GM03348 (cell line): Measurements from ENCODE around the gene CLDN9.
A peak's percentile ranks its signal among the peaks of the same experiment; 100 is the strongest.

Experiments
- DNase-seq: peaks from one replicate; pipeline ENCODE4 v3.0.0; 2012; ENCODE audit warnings: low spot score

The CLDN9 gene

GRCh38 chr16:2974319-2975056, 38.2 kb upstream of the CLDN9 start:
- DNase-seq = no peak

- DNase-seq = no peak
These were observed 37.4 kb upstream of the CLDN9 start for GRCh38 chr16:2975161-2975795.

- DNase-seq = no peak
These were observed 36.5 kb upstream of the CLDN9 start for GRCh38 chr16:2976201-2976600.

DNA sequence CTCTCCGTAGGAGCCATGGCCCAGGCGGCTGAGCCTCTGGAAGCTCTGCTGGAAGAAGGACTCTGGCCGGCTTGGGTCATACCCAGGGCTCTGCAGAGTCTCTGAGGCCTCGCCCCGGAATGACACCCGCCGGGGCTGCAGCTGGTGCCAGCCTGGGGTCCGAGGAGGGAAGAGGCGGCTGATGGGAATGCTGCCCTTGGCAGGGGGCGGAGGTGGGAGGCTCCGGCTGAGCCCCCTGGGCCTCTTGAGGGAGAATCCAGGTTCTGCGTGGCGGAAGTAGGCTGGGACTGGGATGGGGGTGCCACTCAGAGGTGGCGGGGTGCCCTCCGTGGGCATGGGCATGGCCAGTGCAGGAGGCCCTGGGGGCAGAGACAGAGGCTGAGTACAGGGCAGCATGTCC, 36.0 kb upstream of the CLDN9 start:
- DNase-seq = no peak

DNA sequence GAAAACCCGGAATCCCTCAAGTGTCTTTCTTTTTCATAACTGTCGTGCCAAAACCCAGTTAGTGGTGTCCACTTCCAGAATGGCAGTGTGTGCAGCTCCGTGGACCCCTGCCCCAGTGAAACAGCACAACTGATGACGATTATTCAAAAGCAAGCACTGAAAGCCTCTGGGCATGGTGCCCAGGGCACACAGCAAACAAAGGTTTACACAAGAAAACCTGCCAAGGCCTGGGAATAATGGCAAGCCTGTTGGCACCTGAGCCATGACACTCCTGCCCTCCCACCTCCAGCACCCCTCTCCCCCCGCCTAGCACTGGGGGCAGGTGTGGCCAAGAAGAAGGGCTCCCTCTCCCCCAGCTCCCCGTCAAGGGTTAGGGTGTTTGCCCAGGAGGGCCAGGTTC, 35.3 kb upstream of the CLDN9 start:
- no peak for DNase-seq

DNA sequence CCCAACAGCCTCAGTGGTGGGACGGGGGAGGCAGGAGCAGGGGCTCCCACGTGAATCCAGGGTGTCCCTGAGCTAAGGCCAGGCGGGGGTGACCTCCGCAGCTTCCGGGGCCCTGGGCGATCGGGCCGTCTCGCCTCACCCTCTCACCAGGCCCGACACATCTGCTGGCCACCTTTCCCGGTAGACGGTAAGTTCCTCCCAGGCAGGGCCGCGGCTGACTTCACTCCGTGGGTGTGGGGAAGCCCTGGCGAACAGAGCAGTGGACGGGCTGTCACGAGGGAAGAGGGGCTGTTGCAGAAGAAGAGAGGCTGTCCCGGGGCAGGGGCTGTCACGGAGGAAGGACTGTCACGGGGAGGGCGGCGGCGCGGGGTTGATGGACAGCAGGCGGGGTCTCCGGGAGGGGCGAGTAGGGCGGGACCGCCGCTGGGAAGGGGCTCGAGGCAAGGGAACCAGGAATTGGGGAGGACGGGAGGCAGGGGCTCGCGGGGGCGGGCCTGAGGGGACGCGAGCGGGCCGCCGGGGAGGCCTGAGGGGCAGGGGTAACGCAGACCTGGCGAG, 33.0 kb upstream of the CLDN9 start:
- DNase-seq = no peak

- DNase-seq = peak; percentile 100
These were observed 32.2 kb upstream of the CLDN9 start, which contains the start of gene PKMYT1 for GRCh38 chr16:2980227-2981176. Gene PKMYT1 (minus strand): TSS chr16:2980446. CDS start chr16:2979657, 789 bp downstream.

- DNase-seq = no peak
These were observed 31.4 kb upstream of the CLDN9 start for GRCh38 chr16:2981177-2981898.

- no peak for DNase-seq
These were observed 30.8 kb upstream of the CLDN9 start for GRCh38 chr16:2981899-2982250.

DNA sequence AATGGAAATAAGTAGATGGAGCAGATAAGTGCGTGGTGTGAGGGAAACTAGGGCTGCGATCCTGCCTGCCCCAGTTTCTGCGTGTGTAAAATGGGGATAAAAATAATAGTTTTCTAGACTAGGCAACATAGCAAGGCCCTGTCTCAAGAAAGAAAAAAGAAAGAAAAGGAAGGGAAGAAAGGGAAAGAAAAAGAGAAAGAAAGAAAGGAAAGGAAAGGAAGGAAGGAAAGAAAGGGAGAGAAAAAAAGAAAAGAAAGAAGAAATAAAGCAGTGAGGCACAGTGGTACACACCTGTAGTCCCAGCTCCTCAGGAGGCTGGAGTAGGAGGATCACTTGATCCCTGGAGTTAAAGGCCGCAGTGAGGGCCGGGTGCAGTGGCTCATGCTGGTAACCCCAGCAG, 30.3 kb upstream of the CLDN9 start:
- DNase-seq = no peak

DNA sequence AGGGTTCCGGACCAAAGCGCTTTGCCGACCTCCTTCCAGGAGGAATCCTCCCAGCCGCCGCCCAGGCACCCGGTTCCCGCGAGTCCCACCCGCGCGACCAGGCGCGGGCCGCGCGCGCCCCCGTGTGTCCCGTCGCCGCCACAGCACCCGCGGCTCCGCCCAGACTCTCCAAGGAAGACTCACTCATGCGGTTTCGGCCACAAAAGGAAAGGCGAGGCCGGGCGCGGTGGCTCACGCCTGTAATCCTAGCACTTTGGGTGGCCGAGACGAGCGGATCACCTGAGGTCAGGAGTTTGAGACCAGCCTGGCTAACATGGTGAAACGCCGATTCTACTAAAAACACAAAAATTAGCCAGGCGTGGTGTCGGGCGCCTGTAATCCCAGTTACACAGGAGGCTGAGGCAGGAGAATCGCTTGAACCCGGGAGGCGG, 29.0 kb upstream of the CLDN9 start:
- DNase-seq = peak; percentile 95

GRCh38 chr16:2985462-2985861, 27.3 kb upstream of the CLDN9 start:
- no peak for DNase-seq

- DNase-seq = no peak
These were observed 26.8 kb upstream of the CLDN9 start for GRCh38 chr16:2985893-2986355.

- DNase-seq = no peak
These were observed 26.0 kb upstream of the CLDN9 start for GRCh38 chr16:2986623-2987188.

- no peak for DNase-seq
These were observed 25.4 kb upstream of the CLDN9 start for GRCh38 chr16:2987286-2987685.

- DNase-seq = no peak
These were observed 24.9 kb upstream of the CLDN9 start for GRCh38 chr16:2987833-2988232.

DNA sequence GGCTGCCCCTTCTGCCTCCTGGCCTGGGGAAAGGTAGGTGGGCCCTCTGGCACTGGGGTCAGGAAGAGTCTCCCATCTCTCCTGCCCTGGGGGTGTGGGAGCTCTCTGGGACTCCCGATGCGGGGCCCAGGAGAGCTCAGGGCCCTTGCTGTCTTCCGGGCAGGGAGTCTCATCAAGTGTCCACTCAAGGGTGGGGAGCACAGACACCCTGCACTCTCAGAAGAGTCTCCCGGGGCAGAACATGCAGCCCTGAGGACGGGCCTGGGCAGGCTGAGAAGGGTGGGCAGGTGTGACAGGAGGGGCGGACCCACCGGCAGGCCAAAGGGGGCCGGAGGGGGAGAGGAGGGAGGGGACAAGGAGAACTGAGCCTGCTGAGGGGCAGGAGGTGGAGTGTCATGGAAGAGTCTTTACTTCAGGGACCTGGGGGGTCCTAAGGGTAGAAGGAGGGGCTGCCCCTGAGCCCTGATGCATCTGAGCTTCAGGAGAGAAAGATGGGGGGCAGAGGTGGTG, 24.1 kb upstream of the CLDN9 start:
- no peak for DNase-seq

DNA sequence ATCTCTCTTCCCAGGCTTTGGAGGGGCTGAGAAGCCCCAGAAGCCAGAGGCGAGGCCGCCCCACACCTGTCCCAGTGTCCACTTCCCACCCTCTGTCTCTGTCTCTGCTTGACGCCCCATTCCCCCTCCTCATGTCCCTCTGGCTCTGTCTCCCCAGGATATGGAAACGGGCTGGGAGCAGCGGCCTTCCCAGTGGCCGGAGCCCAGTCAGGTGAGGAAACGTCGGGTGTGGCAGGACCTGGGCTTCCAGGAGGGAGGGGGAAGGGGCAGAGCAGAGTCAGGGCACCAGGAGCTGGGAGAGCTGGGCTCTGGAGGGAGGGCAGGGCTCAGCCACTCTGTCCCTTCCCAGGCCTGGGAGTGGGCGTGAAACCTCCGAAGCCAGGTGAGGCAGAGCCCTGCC, 21.8 kb upstream of the CLDN9 start:
- DNase-seq = no peak

GRCh38 chr16:2991566-2992261, 21.0 kb upstream of the CLDN9 start:
- no peak for DNase-seq

GRCh38 chr16:2992383-2993081, 20.2 kb upstream of the CLDN9 start:
- DNase-seq = no peak
